Umbilical cord (tissue), 2 donors: ENCODE data around the gene RTP5. TPM values are rescaled to one million over a fixed set of nuclear protein-coding genes. Genes with fewer than 3 reads are reported as not detected.
"Not testable (repeated sequence)": the region's sequence is repeated elsewhere in the genome, so short reads cannot be mapped to it uniquely, and the experiment has no call there.

Source experiments
- DNase-seq: peaks from one replicate; pipeline ENCODE4 v3.0.0-alpha.2; 2015; ENCODE audit warnings: low spot score
- total RNA-seq: library from RNA; depleted of rRNA; stranded (reverse); fragments of >200 nt; gene quantifications from one replicate; pipeline ENCODE4 v1.2.3, GENCODE V29; 2014; ENCODE audit warnings: low replicate concordance; ENCODE audit not compliant: insufficient read depth

The RTP5 gene
- total RNA-seq, 1 donor from 2014 or later, result 0.24 TPM

DNA sequence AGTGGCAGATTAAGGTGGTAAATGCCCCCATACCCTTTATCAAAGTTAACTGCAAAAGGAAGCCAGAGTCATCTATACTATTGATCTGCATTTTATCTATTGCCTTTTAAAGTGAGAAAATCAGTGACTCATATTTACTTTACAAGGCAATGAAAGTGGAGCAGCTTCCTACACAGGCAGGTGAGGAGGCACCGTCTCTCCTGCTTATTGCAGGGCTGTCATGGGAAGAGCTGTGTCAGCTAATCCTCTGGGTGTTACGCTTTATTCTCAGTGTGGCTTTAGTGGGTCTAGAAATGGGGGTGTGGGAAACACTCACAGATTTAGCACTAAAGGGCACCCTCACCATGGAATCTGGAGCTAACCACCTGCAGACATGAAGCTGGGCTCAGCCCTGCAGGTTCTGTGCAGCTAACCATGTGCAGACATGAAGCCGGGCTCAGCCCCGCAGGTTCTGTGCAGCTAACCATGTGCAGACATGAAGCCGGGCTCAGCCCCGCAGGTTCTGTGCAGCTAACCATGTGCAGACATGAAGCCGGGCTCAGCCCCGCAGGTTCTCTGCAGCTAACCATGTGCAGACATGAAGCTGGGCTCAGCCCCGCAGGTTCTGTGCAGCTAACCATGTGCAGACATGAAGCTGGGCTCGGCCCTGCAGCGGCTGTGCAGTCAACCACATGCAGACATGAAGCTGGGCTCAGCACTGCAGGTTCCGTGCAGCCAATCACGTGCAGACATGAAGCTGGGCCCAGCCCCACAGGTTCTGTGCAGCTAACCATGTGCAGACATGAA is 53.5 kb downstream of the RTP5 start:
- DNase-seq, result not testable (repeated sequence)

Other genes with a start within 250 kb of the RTP5 start
- gene THAP4, start 232.6 kb upstream of the RTP5 start, total RNA-seq, result 21.4 TPM
- 44.8 TPM for gene ATG4B, start 232.0 kb upstream of the RTP5 start, total RNA-seq
- 21.2 TPM for gene DTYMK, start 182.9 kb upstream of the RTP5 start, total RNA-seq
- gene ING5, start 167.7 kb upstream of the RTP5 start, total RNA-seq, result 22.4 TPM
- 8.4 TPM for gene D2HGDH, start 135.1 kb upstream of the RTP5 start, total RNA-seq
- gene GAL3ST2, start 92.9 kb upstream of the RTP5 start, total RNA-seq, result 2.2 TPM
- gene NEU4, start 60.5 kb upstream of the RTP5 start, total RNA-seq, result 0.72 TPM
- gene PDCD1, start 10.8 kb upstream of the RTP5 start, total RNA-seq, result not detected